Right renal cortex interstitium (tissue), 3 donors: Measurements from ENCODE around the gene SIK3. TPM values are rescaled to one million over a fixed set of nuclear protein-coding genes. Genes with fewer than 3 reads are reported as not detected.

Experiments used
- DNase-seq, 3 donors: peaks; one replicate each; pipeline ENCODE4 v3.0.0-alpha.2; 2013; ENCODE audit warnings: low read depth in 3 of 3, low spot score in 2 of 3
- polyA plus RNA-seq, 3 donors: library from polyadenylated mRNA; unstranded; fragments of 120-200 nt; gene quantifications; one replicate each; pipeline ENCODE4 v1.2.1, GENCODE V29; 2013; ENCODE audit not compliant: insufficient read length in 3 of 3

The SIK3 gene
- polyA plus RNA-seq, 3 donors = 30.8 to 31.9 (median 31.5) TPM

- DNase-seq = no peak
Measured at GRCh38 chr11:116909245-116909644, 189.0 kb downstream of the SIK3 start.

- DNase-seq = no peak
Measured at GRCh38 chr11:116906479-116906878, 191.7 kb downstream of the SIK3 start.

GRCh38 chr11:116903090-116903489 is 195.1 kb downstream of the SIK3 start:
- no peak for DNase-seq

GRCh38 chr11:116901964-116902688 is 196.1 kb downstream of the SIK3 start:
- no peak for DNase-seq

GRCh38 chr11:116901211-116901610 is 197.0 kb downstream of the SIK3 start:
- DNase-seq = no peak

GRCh38 chr11:116896211-116896610 is 202.0 kb downstream of the SIK3 start:
- no peak for DNase-seq

- DNase-seq = no peak
Measured at GRCh38 chr11:116895048-116895757, 203.0 kb downstream of the SIK3 start.

- DNase-seq = no peak
Measured at GRCh38 chr11:116893906-116894305, 204.3 kb downstream of the SIK3 start.

GRCh38 chr11:116893437-116893836 is 204.8 kb downstream of the SIK3 start:
- DNase-seq = no peak

- DNase-seq = no peak
Measured at GRCh38 chr11:116892374-116892773, 205.9 kb downstream of the SIK3 start.

- no peak for DNase-seq
Measured at GRCh38 chr11:116891746-116892145, 206.5 kb downstream of the SIK3 start.

GRCh38 chr11:116890607-116891006 is 207.6 kb downstream of the SIK3 start:
- DNase-seq = no peak

- DNase-seq = no peak
Measured at GRCh38 chr11:116890193-116890592, 208.0 kb downstream of the SIK3 start.

- no peak for DNase-seq
Measured at GRCh38 chr11:116888884-116889549, 209.2 kb downstream of the SIK3 start.

GRCh38 chr11:116888024-116888423 is 210.2 kb downstream of the SIK3 start:
- no peak for DNase-seq

- DNase-seq = no peak
Measured at GRCh38 chr11:116885951-116886655, 212.1 kb downstream of the SIK3 start.

- DNase-seq = no peak
Measured at GRCh38 chr11:116882386-116882785, 215.8 kb downstream of the SIK3 start.

- no peak for DNase-seq
Measured at GRCh38 chr11:116881143-116881542, 217.1 kb downstream of the SIK3 start.

GRCh38 chr11:116879800-116880625 is 218.2 kb downstream of the SIK3 start:
- DNase-seq = peak; percentile 48 to 64 (median 62)

- DNase-seq = no peak
Measured at GRCh38 chr11:116876656-116877055, 221.6 kb downstream of the SIK3 start.
